ENCODE data around the gene CRYBA1.
"Not testable (repeated sequence)": the region's sequence is repeated elsewhere in the genome, so short reads cannot be mapped to it uniquely, and the experiment has no call there.

Gene CRYBA1

GRCh38 chr17:29215717-29216116 lies 30.9 kb upstream of the CRYBA1 start:
- ChIA-PET CTCF (interaction anchor here (0.6 to 1.2 kb wide), 4 partner anchors 67 to 91 kb away, joined by 3 to 4 read pairs (median 4); no protein-coding TSS in a partner anchor), POLR2A (no interaction called here)
- TF ChIP-seq LEF1 (IDR thresholded peaks at IDR 0.05; ENCODE audit: borderline replicate concordance) (no peak), FOXK2 (IDR thresholded peaks at IDR 0.05) (no peak), BHLHE40 (IDR thresholded peaks at IDR 0.05; ENCODE audit: borderline replicate concordance) (no peak), NFRKB (IDR thresholded peaks at IDR 0.05) (no peak), ELF4 (IDR thresholded peaks at IDR 0.05) (no peak), PKNOX1 (IDR thresholded peaks at IDR 0.05) (no peak), FOXA1 (IDR thresholded peaks at IDR 0.05) (no peak), SP1 (IDR thresholded peaks at IDR 0.05) (no peak), ARNT (IDR thresholded peaks at IDR 0.05) (no peak), FOXM1 (IDR thresholded peaks at IDR 0.05; ENCODE audit: borderline replicate concordance) (no peak), ZNF384 (IDR thresholded peaks at IDR 0.05) (no peak), SUZ12 (IDR thresholded peaks at IDR 0.05) (no peak), L3MBTL2 (conservative IDR thresholded peaks at IDR 0.05) (no peak), CTBP1 (IDR thresholded peaks at IDR 0.05; ENCODE audit: borderline replicate concordance) (no peak), HDGF (IDR thresholded peaks at IDR 0.05; ENCODE audit: borderline replicate concordance) (no peak), TARDBP (IDR thresholded peaks at IDR 0.05) (no peak)
- no peak for DNase-seq (ENCODE audit: extremely low spot score)

- DNase-seq (ENCODE audit: extremely low spot score), result no peak
- CTCF ChIA-PET, result interaction anchor here (0.6 to 1.2 kb wide), 5 partner anchors 67 to 92 kb away, joined by 3 to 5 read pairs (median 4); no protein-coding TSS in a partner anchor
- no peak for TF ChIP-seq FOXM1 (IDR thresholded peaks at IDR 0.05; ENCODE audit: borderline replicate concordance)
- no peak for TF ChIP-seq ARNT (IDR thresholded peaks at IDR 0.05)
- no peak for TF ChIP-seq PKNOX1 (IDR thresholded peaks at IDR 0.05)
- no peak for TF ChIP-seq L3MBTL2 (conservative IDR thresholded peaks at IDR 0.05)
- TF ChIP-seq FOXA1 (IDR thresholded peaks at IDR 0.05), result no peak
- no peak for TF ChIP-seq HDGF (IDR thresholded peaks at IDR 0.05; ENCODE audit: borderline replicate concordance)
- TF ChIP-seq LEF1 (IDR thresholded peaks at IDR 0.05; ENCODE audit: borderline replicate concordance), result no peak
- no peak for TF ChIP-seq BHLHE40 (IDR thresholded peaks at IDR 0.05; ENCODE audit: borderline replicate concordance)
- TF ChIP-seq TARDBP (IDR thresholded peaks at IDR 0.05), result no peak
- no peak for TF ChIP-seq NFRKB (IDR thresholded peaks at IDR 0.05)
- no peak for TF ChIP-seq ELF4 (IDR thresholded peaks at IDR 0.05)
- no peak for TF ChIP-seq SUZ12 (IDR thresholded peaks at IDR 0.05)
- POLR2A ChIA-PET, result interaction anchor here (1.1 kb wide), 1 partner anchor 36 kb away, joined by 5 read pairs; the partner anchor contains the start of gene MYO18A
Measured at GRCh38 chr17:29216181-29216580, 30.5 kb upstream of the CRYBA1 start.

- DNase-seq (ENCODE audit: extremely low spot score), result no peak
- ChIA-PET CTCF (interaction anchor here (0.6 to 1.6 kb wide), 2 partner anchors 75 to 93 kb away, joined by 5 to 6 read pairs; no protein-coding TSS in a partner anchor), POLR2A (interaction anchor here (1.1 kb wide), 1 partner anchor 37 kb away, joined by 5 read pairs; the partner anchor contains the start of gene MYO18A)
- TF ChIP-seq CTBP1 (IDR thresholded peaks at IDR 0.05; ENCODE audit: borderline replicate concordance) (no peak), ARNT (IDR thresholded peaks at IDR 0.05) (no peak), FOXM1 (IDR thresholded peaks at IDR 0.05; ENCODE audit: borderline replicate concordance) (no peak), L3MBTL2 (conservative IDR thresholded peaks at IDR 0.05) (no peak), FOXK2 (IDR thresholded peaks at IDR 0.05) (no peak), LEF1 (IDR thresholded peaks at IDR 0.05; ENCODE audit: borderline replicate concordance) (no peak)
Measured at GRCh38 chr17:29216856-29217255, 29.8 kb upstream of the CRYBA1 start.

- ChIA-PET POLR2A (interaction anchor here (1.0 to 1.6 kb wide), 6 partner anchors 12 to 95 kb away, joined by 3 to 10 read pairs (median 4); no protein-coding TSS in a partner anchor), CTCF (interaction anchor here (0.6 to 3.2 kb wide), 25 partner anchors 12 to 479 kb away, joined by 3 to 40 read pairs (median 4); partner anchors contain the start of genes ANKRD13B and MYO18A)
- no peak for TF ChIP-seq NFRKB (IDR thresholded peaks at IDR 0.05)
- TF ChIP-seq SP1 (IDR thresholded peaks at IDR 0.05), result no peak
- no peak for TF ChIP-seq HDGF (IDR thresholded peaks at IDR 0.05; ENCODE audit: borderline replicate concordance)
- no peak for TF ChIP-seq ZNF384 (IDR thresholded peaks at IDR 0.05)
- no peak for TF ChIP-seq CTBP1 (IDR thresholded peaks at IDR 0.05; ENCODE audit: borderline replicate concordance)
- no peak for TF ChIP-seq SUZ12 (IDR thresholded peaks at IDR 0.05)
- no peak for TF ChIP-seq FOXA1 (IDR thresholded peaks at IDR 0.05)
- no peak for TF ChIP-seq PKNOX1 (IDR thresholded peaks at IDR 0.05)
- TF ChIP-seq L3MBTL2 (conservative IDR thresholded peaks at IDR 0.05), result no peak
- TF ChIP-seq LEF1 (IDR thresholded peaks at IDR 0.05; ENCODE audit: borderline replicate concordance), result no peak
- TF ChIP-seq TARDBP (IDR thresholded peaks at IDR 0.05), result no peak
- TF ChIP-seq ARNT (IDR thresholded peaks at IDR 0.05), result no peak
- peak; percentile 78 for DNase-seq (ENCODE audit: extremely low spot score)
Measured at GRCh38 chr17:29219378-29220047, 27.1 kb upstream of the CRYBA1 start.

- POLR2A ChIA-PET, result interaction anchor here (1.6 kb wide), 1 partner anchor 73 kb away, joined by 5 read pairs; no protein-coding TSS in a partner anchor
- CTCF ChIA-PET; DNase-seq (ENCODE audit: extremely low spot score): not testable (repeated sequence)
Measured at GRCh38 chr17:29221338-29221737, 25.3 kb upstream of the CRYBA1 start.

- POLR2A ChIA-PET, result no interaction called here
- CTCF ChIA-PET, result interaction anchor here (0.6 kb wide), 1 partner anchor 10 kb away, joined by 3 read pairs; no protein-coding TSS in a partner anchor
- TF ChIP-seq SP1 (IDR thresholded peaks at IDR 0.05) (no peak), FOXA1 (IDR thresholded peaks at IDR 0.05) (no peak), HDGF (IDR thresholded peaks at IDR 0.05; ENCODE audit: borderline replicate concordance) (no peak), PKNOX1 (IDR thresholded peaks at IDR 0.05) (no peak), FOXK2 (IDR thresholded peaks at IDR 0.05) (no peak), SUZ12 (IDR thresholded peaks at IDR 0.05) (no peak), NFRKB (IDR thresholded peaks at IDR 0.05) (no peak), ARNT (IDR thresholded peaks at IDR 0.05) (no peak), FOXM1 (IDR thresholded peaks at IDR 0.05; ENCODE audit: borderline replicate concordance) (no peak)
- no peak for DNase-seq (ENCODE audit: extremely low spot score)
Measured at GRCh38 chr17:29225396-29225795, 21.3 kb upstream of the CRYBA1 start.
